ENCODE data around the gene CD38.

CD38 gene

GRCh38 chr4:15794905-15795304, 16.8 kb downstream of the CD38 start:
- TF ChIP-seq POLR2AphosphoS5 (IDR thresholded peaks at IDR 0.05; ENCODE audit: low read depth, low read length) (no peak), TAF1 (IDR thresholded peaks at IDR 0.05; ENCODE audit: borderline replicate concordance, insufficient read depth, low read length) (no peak), SIN3A (IDR thresholded peaks at IDR 0.05; ENCODE audit: borderline replicate concordance, insufficient read depth, low read length) (no peak), FOXP2 (optimal IDR thresholded peaks at IDR 0.05; ENCODE audit: borderline replicate concordance, extremely low read depth, extremely low read length, insufficient read depth) (no peak)
- TF ChIP-seq, protein P1, sequence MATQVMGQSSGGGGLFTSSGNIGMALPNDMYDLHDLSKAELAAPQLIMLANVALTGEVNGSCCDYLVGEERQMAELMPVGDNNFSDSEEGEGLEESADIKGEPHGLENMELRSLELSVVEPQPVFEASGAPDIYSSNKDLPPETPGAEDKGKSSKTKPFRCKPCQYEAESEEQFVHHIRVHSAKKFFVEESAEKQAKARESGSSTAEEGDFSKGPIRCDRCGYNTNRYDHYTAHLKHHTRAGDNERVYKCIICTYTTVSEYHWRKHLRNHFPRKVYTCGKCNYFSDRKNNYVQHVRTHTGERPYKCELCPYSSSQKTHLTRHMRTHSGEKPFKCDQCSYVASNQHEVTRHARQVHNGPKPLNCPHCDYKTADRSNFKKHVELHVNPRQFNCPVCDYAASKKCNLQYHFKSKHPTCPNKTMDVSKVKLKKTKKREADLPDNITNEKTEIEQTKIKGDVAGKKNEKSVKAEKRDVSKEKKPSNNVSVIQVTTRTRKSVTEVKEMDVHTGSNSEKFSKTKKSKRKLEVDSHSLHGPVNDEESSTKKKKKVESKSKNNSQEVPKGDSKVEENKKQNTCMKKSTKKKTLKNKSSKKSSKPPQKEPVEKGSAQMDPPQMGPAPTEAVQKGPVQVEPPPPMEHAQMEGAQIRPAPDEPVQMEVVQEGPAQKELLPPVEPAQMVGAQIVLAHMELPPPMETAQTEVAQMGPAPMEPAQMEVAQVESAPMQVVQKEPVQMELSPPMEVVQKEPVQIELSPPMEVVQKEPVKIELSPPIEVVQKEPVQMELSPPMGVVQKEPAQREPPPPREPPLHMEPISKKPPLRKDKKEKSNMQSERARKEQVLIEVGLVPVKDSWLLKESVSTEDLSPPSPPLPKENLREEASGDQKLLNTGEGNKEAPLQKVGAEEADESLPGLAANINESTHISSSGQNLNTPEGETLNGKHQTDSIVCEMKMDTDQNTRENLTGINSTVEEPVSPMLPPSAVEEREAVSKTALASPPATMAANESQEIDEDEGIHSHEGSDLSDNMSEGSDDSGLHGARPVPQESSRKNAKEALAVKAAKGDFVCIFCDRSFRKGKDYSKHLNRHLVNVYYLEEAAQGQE (IDR thresholded peaks at IDR 0.05; ENCODE audit: insufficient read depth in 1 of 2, low read depth in 2 of 2, low read length in 2 of 2) = no peak

GRCh38 chr4:15797320-15797719, 19.2 kb downstream of the CD38 start:
- TF ChIP-seq FOXP2 (optimal IDR thresholded peaks at IDR 0.05; ENCODE audit: borderline replicate concordance, extremely low read depth, extremely low read length, insufficient read depth) (no peak), POLR2AphosphoS5 (IDR thresholded peaks at IDR 0.05; ENCODE audit: low read depth, low read length) (no peak), SIN3A (IDR thresholded peaks at IDR 0.05; ENCODE audit: borderline replicate concordance, insufficient read depth, low read length) (no peak), TAF1 (IDR thresholded peaks at IDR 0.05; ENCODE audit: borderline replicate concordance, insufficient read depth, low read length) (no peak)
- TF ChIP-seq, protein P1 (IDR thresholded peaks at IDR 0.05; ENCODE audit: insufficient read depth in 1 of 2, low read depth in 2 of 2, low read length in 2 of 2) = no peak

GRCh38 chr4:15799141-15799540, 21.0 kb downstream of the CD38 start:
- TF ChIP-seq SIN3A (IDR thresholded peaks at IDR 0.05; ENCODE audit: borderline replicate concordance, insufficient read depth, low read length) (no peak), TAF1 (IDR thresholded peaks at IDR 0.05; ENCODE audit: borderline replicate concordance, insufficient read depth, low read length) (no peak), FOXP2 (optimal IDR thresholded peaks at IDR 0.05; ENCODE audit: borderline replicate concordance, extremely low read depth, extremely low read length, insufficient read depth) (no peak), POLR2AphosphoS5 (IDR thresholded peaks at IDR 0.05; ENCODE audit: low read depth, low read length) (no peak)
- TF ChIP-seq, protein P1 (IDR thresholded peaks at IDR 0.05; ENCODE audit: insufficient read depth in 1 of 2, low read depth in 2 of 2, low read length in 2 of 2) = no peak

GRCh38 chr4:15799701-15800100, 21.6 kb downstream of the CD38 start:
- TF ChIP-seq, protein P1 (IDR thresholded peaks at IDR 0.05; ENCODE audit: insufficient read depth in 1 of 2, low read depth in 2 of 2, low read length in 2 of 2) = no peak
- TF ChIP-seq TAF1 (IDR thresholded peaks at IDR 0.05; ENCODE audit: borderline replicate concordance, insufficient read depth, low read length) (no peak), SIN3A (IDR thresholded peaks at IDR 0.05; ENCODE audit: borderline replicate concordance, insufficient read depth, low read length) (no peak), FOXP2 (optimal IDR thresholded peaks at IDR 0.05; ENCODE audit: borderline replicate concordance, extremely low read depth, extremely low read length, insufficient read depth) (no peak), POLR2AphosphoS5 (IDR thresholded peaks at IDR 0.05; ENCODE audit: low read depth, low read length) (no peak)

Data from PFSK-1 (cell line).